GM12878 (cell line): Measurements from ENCODE around the gene HHIP. TPM values are rescaled to one million over a fixed set of nuclear protein-coding genes. Genes with fewer than 3 reads are reported as not detected.

Experiments used
- ATAC-seq: fragments of 200-7000 bp; cut with Tn5 transposase; 3 replicates; pipeline ENCODE4 v1.9.1; 2020; ENCODE audit warnings: mild to moderate bottlenecking, moderate library complexity
- BruUV-seq: library from RNA; stranded (reverse); fragments of 400-500 nt; replicated peaks from 2 replicates; lab custom pipeline; 2021; lab: Mats Ljungman, UMichigan
- CTCF ChIA-PET: fragments of 300-600 bp; sonication (Branson Sonifier 250); formaldehyde crosslinking; extraction: SDS; loops from one replicate; lab custom pipeline; 2021; ENCODE audit warnings: inconsistent platforms; lab: Yijun Ruan, JAX
- POLR2A ChIA-PET: fragments of 350-600 bp; formaldehyde crosslinking; extraction: SDS; loops from one replicate; lab custom pipeline; 2021; ENCODE audit warnings: inconsistent platforms; lab: Charles Lee
- RAD21 ChIA-PET: fragments of 300-600 bp; sonication (Branson Sonifier 250); formaldehyde crosslinking; loops from one replicate; lab custom pipeline; 2023; ENCODE audit warnings: antibody characterized with exemption; ENCODE audit not compliant: unreplicated experiment; lab: Charles Lee
- SMC1A ChIA-PET: fragments of 300-600 bp; sonication (Branson Sonifier 250); formaldehyde crosslinking; loops from one replicate; lab custom pipeline; 2023; ENCODE audit not compliant: unreplicated experiment, uncharacterized antibody; lab: Charles Lee
- DNase-seq: peaks from one replicate; pipeline ENCODE4 v3.0.0-alpha.2; 2011; ENCODE audit warnings: low read depth, low spot score
- FAIRE-seq: peaks from 3 replicates; lab custom pipeline; 2011; peaks lifted over from hg19 to GRCh38; lab: Jason Lieb, UNC
- H2AFZ ChIP-seq: 2 replicates; pipeline ENCODE4 v1.6.0; 2011; ENCODE audit warnings: low read depth, low read length, control low read depth; ENCODE audit not compliant: control insufficient read depth
- H3K27ac ChIP-seq: 2 replicates; pipeline ENCODE4 v1.5.1; 2011; ENCODE audit warnings: control low read depth; ENCODE audit not compliant: control insufficient read depth, insufficient read depth
- H3K27me3 ChIP-seq, 2 experiments: replicated peaks in 1 of 2; 2 replicates each; pipeline versions ENCODE4 v1.6.0 to v1.6.1; 2011; ENCODE audit warnings: low read length in 1 of 2; ENCODE audit not compliant: control insufficient read depth in 2 of 2, insufficient read depth in 2 of 2
- H3K36me3 ChIP-seq, 2 experiments: 2 replicates each; pipeline ENCODE4 v1.5.1; 2011; ENCODE audit warnings: low read length in 1 of 2; ENCODE audit not compliant: control insufficient read depth in 2 of 2, insufficient read depth in 2 of 2
- H3K4me1 ChIP-seq: 2 replicates; pipeline ENCODE4 v1.6.1; 2011; ENCODE audit warnings: mild to moderate bottlenecking, low read length, moderate library complexity, mixed read lengths; ENCODE audit not compliant: control insufficient read depth, insufficient read depth
- H3K4me2 ChIP-seq: 2 replicates; pipeline ENCODE4 v1.6.0; 2011; ENCODE audit warnings: control low read depth; ENCODE audit not compliant: control insufficient read depth, insufficient read depth
- H3K4me3 ChIP-seq: fragments of 200-600 bp; sonication (generic); 2 replicates; pipeline ENCODE4 v1.5.1; 2016
- H3K79me2 ChIP-seq: 2 replicates; pipeline ENCODE4 v1.6.0; 2011; ENCODE audit warnings: low read length; ENCODE audit not compliant: control insufficient read depth, insufficient read depth
- H3K9ac ChIP-seq: 2 replicates; pipeline ENCODE4 v1.8.0; 2011; ENCODE audit warnings: low read length, control low read depth, mixed read lengths; ENCODE audit not compliant: control insufficient read depth, insufficient read depth
- H3K9me3 ChIP-seq: replicated peaks from 3 replicates; pipeline ENCODE4 v1.5.1; 2011; ENCODE audit warnings: mild to moderate bottlenecking, low read length; ENCODE audit not compliant: control insufficient read depth, insufficient read depth
- H4K20me1 ChIP-seq: 2 replicates; pipeline ENCODE4 v1.6.0; 2011; ENCODE audit not compliant: control insufficient read depth, insufficient read depth
- CREM ChIP-seq: IDR thresholded peaks from 2 replicates; pipeline ENCODE4 v1.6.1; 2014; ENCODE audit warnings: antibody characterized with exemption, low read depth
- EED ChIP-seq: sonication (generic); IDR thresholded peaks from 2 replicates; pipeline ENCODE4 v1.6.1; 2016; ENCODE audit warnings: antibody characterized with exemption, low read depth
- EGR1 ChIP-seq, 2 experiments: IDR thresholded peaks; 1 replicate in 1 of 2; 2 replicates in 1 of 2; pipeline ENCODE4 v1.6.1; 2011 to 2012; ENCODE audit warnings: low read depth in 2 of 2, low read length in 2 of 2, borderline replicate concordance in 1 of 2, mild to moderate bottlenecking in 1 of 2, moderate library complexity in 1 of 2
- GABPA ChIP-seq: IDR thresholded peaks from 2 replicates; pipeline ENCODE4 v1.6.1; 2014; ENCODE audit warnings: antibody characterized with exemption, low read depth, mild to moderate bottlenecking, inconsistent platforms
- HDGF ChIP-seq: fragments of 450-650 bp; IDR thresholded peaks from 2 replicates; pipeline ENCODE4 v1.6.1; 2016; ENCODE audit warnings: antibody characterized with exemption
- MEF2B ChIP-seq: fragments of 450-650 bp; IDR thresholded peaks from 2 replicates; pipeline ENCODE4 v1.6.1; 2018; ENCODE audit warnings: mild to moderate bottlenecking, moderate library complexity; ENCODE audit not compliant: partially characterized antibody, poor library complexity, severe bottlenecking
- MYC ChIP-seq: IDR thresholded peaks from 2 replicates; pipeline ENCODE4 v1.6.1; 2011; ENCODE audit warnings: mild to moderate bottlenecking, low read length, moderate library complexity, inconsistent platforms; ENCODE audit not compliant: insufficient read depth, insufficient replicate concordance, insufficient read length, severe bottlenecking
- RAD51 ChIP-seq: fragments of 450-650 bp; IDR thresholded peaks from 2 replicates; pipeline ENCODE4 v1.6.1; 2016; ENCODE audit warnings: moderate library complexity, mild to moderate bottlenecking, inconsistent platforms
- RUNX3 ChIP-seq: IDR thresholded peaks from 2 replicates; pipeline ENCODE4 v1.6.1; 2012; ENCODE audit warnings: low read length, inconsistent platforms
- ZNF207 ChIP-seq: fragments of 450-650 bp; IDR thresholded peaks from 2 replicates; pipeline ENCODE4 v1.6.1; 2014; ENCODE audit warnings: antibody characterized with exemption, mild to moderate bottlenecking, borderline replicate concordance
- WGBS: methylation state at CpG from one replicate; pipeline ENCODE4 v1.1.6; 2016; ENCODE audit warnings: low lambda C conversion rate; ENCODE audit not compliant: insufficient replicate concordance, insufficient coverage; ENCODE audit errors: missing lambda C conversion rate; 5-methylcytosine and 5-hydroxymethylcytosine counted together
- in situ Hi-C: fragments of 300-500 bp; cut with MboI; formaldehyde crosslinking; loops from 9 replicates; pipeline ENCODE4 v1.14.3; 2018; ENCODE audit warnings: mixed read lengths
- intact Hi-C: fragments of 100-400 bp; cut with micrococcal nuclease; formaldehyde crosslinking; loops from one replicate; pipeline ENCODE4 v1.14.2; 2022; ENCODE audit not compliant: unreplicated experiment
- polyA plus RNA-seq, 11 experiments: library from polyadenylated mRNA; depleted of rRNA in 4 of 11; unstranded in 6 of 11; stranded (reverse) in 5 of 11; fragments of >200 nt; fragmentation: Nextera tagmentation in 4 of 11; fragmentation: Illumina TruSeq in 1 of 11; extraction: Ambion mirVana in 4 of 11; extraction: Trizol in 1 of 11; gene quantifications; 1 replicate in 1 of 11; 2 replicates in 10 of 11; pipeline versions ENCODE4 v1.2.1 to v1.2.3, GENCODE V29; 2011 to 2016; ENCODE audit warnings: inconsistent platforms in 2 of 11, missing spikeins in 2 of 11, low read depth in 1 of 11
- total RNA-seq, 4 experiments: library from RNA; depleted of rRNA in 3 of 4; stranded (reverse); fragments of >200 nt in 3 of 4; fragmentation: Illumina TruSeq in 1 of 4; extraction: Trizol in 1 of 4; gene quantifications; 2 replicates each; pipeline versions ENCODE4 v1.2.1 to v1.2.3, GENCODE V29; 2013 to 2021
- TF ChIP-seq, protein P1 (sequence below): fragments of 450-650 bp; formaldehyde crosslinking; IDR thresholded peaks from 2 replicates; pipeline ENCODE4 v1.4.0; 2022; ENCODE audit warnings: mild to moderate bottlenecking, moderate library complexity

Gene HHIP
- total and polyA plus RNA-seq, 10 of the 15 experiments (the other 5 are each of a cell fraction or from before 2014, with no cell fraction given), result 0.06 to 0.56 (median 0.24) TPM; not detected in 1

DNA sequence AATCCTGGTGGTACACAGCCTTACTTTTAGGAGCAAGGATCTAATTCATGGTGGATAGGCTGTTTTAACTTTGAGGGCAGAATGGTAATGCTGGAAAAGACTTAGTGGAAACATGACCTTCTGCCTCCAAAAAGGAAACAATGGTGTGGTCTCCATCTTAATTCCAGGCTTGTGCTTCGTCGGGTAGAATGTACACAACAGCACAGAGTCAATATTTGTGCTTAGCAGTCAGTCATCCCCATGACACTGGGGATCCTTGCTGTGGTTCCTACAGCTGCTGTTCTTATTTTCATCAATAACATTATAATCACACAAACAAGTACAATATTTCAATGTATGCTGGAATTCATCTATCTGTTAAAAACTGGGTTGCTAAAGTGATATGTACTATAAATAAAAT is 104.4 kb downstream of the HHIP start:
- in situ Hi-C loops (no loop called here), intact Hi-C loops (loop anchor here (10.0 kb wide), 1 partner anchor 576 kb away; no protein-coding TSS in a partner anchor)
- H3K36me3 ChIP-seq, result no peaks in the 10 kb centered on the region
- ChIA-PET RAD21 (no interaction called here), CTCF (no interaction called here), SMC1A (no interaction called here), POLR2A (no interaction called here)
- no peaks in the 10 kb centered on the region for H3K79me2 ChIP-seq
- FAIRE-seq (no peak), DNase-seq (no peak), ATAC-seq (no peak)
- H2AFZ ChIP-seq, result no peak overlapping the region
- TF ChIP-seq MEF2B (no peak), HDGF (no peak), EED (no peak), RUNX3 (no peak), CREM (no peak), ZNF207 (no peak), EGR1 (IDR thresholded peaks at IDR 0.05; ENCODE audit: borderline replicate concordance in 1 of 2, low read depth in 2 of 2, low read length in 2 of 2) (no peak), GABPA (no peak), MYC (no peak), RAD51 (no peak)
- TF ChIP-seq, protein P1, sequence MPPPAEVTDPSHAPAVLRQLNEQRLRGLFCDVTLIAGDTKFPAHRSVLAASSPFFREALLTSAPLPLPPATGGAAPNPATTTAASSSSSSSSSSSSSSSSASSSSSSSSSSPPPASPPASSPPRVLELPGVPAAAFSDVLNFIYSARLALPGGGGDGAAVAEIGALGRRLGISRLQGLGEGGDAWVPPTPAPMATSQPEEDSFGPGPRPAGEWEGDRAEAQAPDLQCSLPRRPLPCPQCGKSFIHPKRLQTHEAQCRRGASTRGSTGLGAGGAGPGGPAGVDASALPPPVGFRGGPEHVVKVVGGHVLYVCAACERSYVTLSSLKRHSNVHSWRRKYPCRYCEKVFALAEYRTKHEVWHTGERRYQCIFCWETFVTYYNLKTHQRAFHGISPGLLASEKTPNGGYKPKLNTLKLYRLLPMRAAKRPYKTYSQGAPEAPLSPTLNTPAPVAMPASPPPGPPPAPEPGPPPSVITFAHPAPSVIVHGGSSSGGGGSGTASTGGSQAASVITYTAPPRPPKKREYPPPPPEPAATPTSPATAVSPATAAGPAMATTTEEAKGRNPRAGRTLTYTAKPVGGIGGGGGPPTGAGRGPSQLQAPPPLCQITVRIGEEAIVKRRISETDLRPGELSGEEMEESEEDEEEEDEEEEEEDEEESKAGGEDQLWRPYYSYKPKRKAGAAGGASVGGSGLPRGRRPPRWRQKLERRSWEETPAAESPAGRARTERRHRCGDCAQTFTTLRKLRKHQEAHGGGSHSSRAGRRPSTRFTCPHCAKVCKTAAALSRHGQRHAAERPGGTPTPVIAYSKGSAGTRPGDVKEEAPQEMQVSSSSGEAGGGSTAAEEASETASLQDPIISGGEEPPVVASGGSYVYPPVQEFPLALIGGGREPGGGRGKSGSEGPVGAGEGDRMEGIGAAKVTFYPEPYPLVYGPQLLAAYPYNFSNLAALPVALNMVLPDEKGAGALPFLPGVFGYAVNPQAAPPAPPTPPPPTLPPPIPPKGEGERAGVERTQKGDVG, result no peak
- H3K4me3 ChIP-seq, result no peak overlapping the region
- H3K4me1 ChIP-seq, result no peaks in the 10 kb centered on the region
- H3K9ac ChIP-seq, result no peak overlapping the region
- no peaks in the 10 kb centered on the region for H3K9me3 ChIP-seq
- WGBS, result 5% methylated on average over 2 of the region's 2 CpGs
- BruUV-seq, result no TSS peak
- H4K20me1 ChIP-seq, result no peaks in the 10 kb centered on the region
- no peaks in the 10 kb centered on the region for H3K27me3 ChIP-seq
- no peak overlapping the region for H3K27ac ChIP-seq
- H3K4me2 ChIP-seq, result no peak overlapping the region
